Ovary (tissue), 9 donors: ENCODE data around the gene COG5. TPM values are rescaled to one million over a fixed set of nuclear protein-coding genes. Genes with fewer than 3 reads are reported as not detected.
"Not testable (repeated sequence)": the region's sequence is repeated elsewhere in the genome, so short reads cannot be mapped to it uniquely, and the experiment has no call there.

Experiments
- DNase-seq, 5 donors: peaks; one replicate each; pipeline ENCODE4 v3.0.0-alpha.2; 2019 to 2020
- H3K27ac ChIP-seq, 2 donors: fragments of 200-600 bp; one replicate each; pipeline versions ENCODE4 v1.5.1 to v1.8.0; 2019 to 2022
- H3K27me3 ChIP-seq: fragments of 200-600 bp; one replicate; pipeline ENCODE4 v1.8.0; 2022
- H3K36me3 ChIP-seq: fragments of 200-600 bp; sonication (generic); one replicate; pipeline ENCODE4 v1.5.1; 2019
- H3K4me1 ChIP-seq: one replicate; pipeline ENCODE4 v1.8.1; 2013; ENCODE audit warnings: mild to moderate bottlenecking, moderate library complexity; ENCODE audit not compliant: insufficient read depth
- H3K4me3 ChIP-seq: fragments of 200-600 bp; sonication (generic); one replicate; pipeline ENCODE4 v1.5.1; 2017
- H3K9me3 ChIP-seq, 2 donors: fragments of 200-600 bp in 1 of 2; sonication (generic) in 1 of 2; one replicate each; pipeline versions ENCODE4 v1.5.1 to v1.8.1; 2013 to 2019; ENCODE audit warnings: mild to moderate bottlenecking in 1 of 2, moderate library complexity in 1 of 2
- CTCF ChIP-seq, 3 donors: fragments of 450-650 bp in 2 of 3; fragments of 200-600 bp in 1 of 3; IDR thresholded peaks; one replicate each; pipeline versions ENCODE4 v1.5.1 to v1.8.0; 2016 to 2022; ENCODE audit warnings: antibody characterized with exemption in 3 of 3, mild to moderate bottlenecking in 1 of 3
- EP300 ChIP-seq: sonication (generic); formaldehyde crosslinking; IDR thresholded peaks from one replicate; pipeline ENCODE4 v1.6.1; 2017; ENCODE audit warnings: antibody characterized with exemption
- POLR2A ChIP-seq: fragments of 450-650 bp; IDR thresholded peaks from one replicate; pipeline ENCODE4 v1.6.1; 2017; ENCODE audit warnings: antibody characterized with exemption, mild to moderate bottlenecking, moderate library complexity
- WGBS, 3 donors: extraction: QIAGEN DNeasy Blood & Tissue Kit in 1 of 3; methylation state at CpG; one replicate each; pipeline versions ENCODE4 v1.1.5 to v1.1.7; 2013 to 2017; 5-methylcytosine and 5-hydroxymethylcytosine counted together
- intact Hi-C, 4 donors: fragments of 100-400 bp; cut with DNase I; formaldehyde crosslinking; loops; one replicate each; pipeline versions ENCODE4 v1.11.0 to v1.15.1; 2022 to 2023
- polyA plus RNA-seq, 2 donors: library from polyadenylated mRNA; stranded (reverse); fragments of 200-250 nt in 1 of 2; fragments of 350-450 nt in 1 of 2; fragmentation: Illumina TruSeq in 1 of 2; extraction: RNeasy Lipid Tissue Mini Kit (QIAGEN cat#74804) in 1 of 2; gene quantifications; one replicate each; pipeline ENCODE4 v1.2.3, GENCODE V29; 2013 to 2014
- total RNA-seq, 7 donors: library from RNA; depleted of rRNA in 2 of 7; stranded (reverse); fragments of >200 nt in 2 of 7; fragmentation: NEBNext Ultra II Directional in 3 of 7; extraction: Animal tissue kit (Norgen Biotek cat#: 25700) in 3 of 7; gene quantifications; one replicate each; pipeline versions ENCODE4 v1.1.0 to v1.2.4, GENCODE V29; 2016 to 2023
- donor health status: DM: no; HTN: no; CAD: no; lungs with moderate emphysema.
- donor health status: DM: no; HTN: no; CAD: no.
- donor health status: Bipolar disorder and iron deficiency.
- donor health status: DM: yes; HTN: yes; CAD: no.
- donor health status: DM: no; HTN: no; CAD: no.
- donor health status: DM: yes; HTN: yes; CAD: no.

COG5 gene
- total and polyA plus RNA-seq, 9 donors, result 10.3 to 49.7 (median 37.6) TPM

GRCh38 chr7:107538001-107538400, 25.7 kb downstream of the COG5 start:
- H3K4me1 ChIP-seq, result no peaks in the 10 kb centered on the region
- no peak overlapping the region for H3K27ac ChIP-seq
- no peaks in the 10 kb centered on the region for H3K27me3 ChIP-seq
- H3K9me3 ChIP-seq, result no peaks in the 10 kb centered on the region
- WGBS, 3 donors, result 59 to 85% (median 84%) methylated on average over 2 of the region's 2 CpGs
- TF ChIP-seq EP300, result no peak
- no peak for DNase-seq
- no peak overlapping the region for H3K4me3 ChIP-seq
- intact Hi-C loops, result no loop called here
- no peaks in the 10 kb centered on the region for H3K36me3 ChIP-seq

- intact Hi-C loops, H3K36me3 ChIP-seq, H3K4me3 ChIP-seq, H3K27ac ChIP-seq, H3K27me3 ChIP-seq, DNase-seq, H3K4me1 ChIP-seq, H3K9me3 ChIP-seq: not testable (repeated sequence)
- 94 to 96% (median 95%) methylated on average over 4 of the region's 4 CpGs for WGBS, 3 donors
These were observed 26.5 kb downstream of the COG5 start for GRCh38 chr7:107537228-107537627.

- intact Hi-C loops, result no loop called here
- no peak for DNase-seq
- Histone ChIP-seq H3K36me3 (no peaks in the 10 kb centered on the region), H3K27me3 (no peaks in the 10 kb centered on the region), H3K4me3 (no peak overlapping the region), H3K4me1 (no peaks in the 10 kb centered on the region), H3K27ac (no peak overlapping the region), H3K9me3 (no peaks in the 10 kb centered on the region)
- TF ChIP-seq EP300 (no peak), CTCF (IDR thresholded peaks at IDR 0.05) (no peak), POLR2A (no peak)
These were observed 29.6 kb downstream of the COG5 start for GRCh38 chr7:107534139-107534538.

- no peaks in the 10 kb centered on the region for H3K36me3 ChIP-seq
- no peak overlapping the region for H3K27ac ChIP-seq
- no peak overlapping the region for H3K4me3 ChIP-seq
- DNase-seq, result no peak
- no peaks in the 10 kb centered on the region for H3K9me3 ChIP-seq
- intact Hi-C loops, result no loop called here
- no peak for TF ChIP-seq CTCF (IDR thresholded peaks at IDR 0.05)
- TF ChIP-seq EP300, result no peak
- TF ChIP-seq POLR2A, result no peak
- no peaks in the 10 kb centered on the region for H3K4me1 ChIP-seq
- no peaks in the 10 kb centered on the region for H3K27me3 ChIP-seq
These were observed 33.0 kb downstream of the COG5 start for GRCh38 chr7:107530751-107531150.

GRCh38 chr7:107528461-107528860, 35.3 kb downstream of the COG5 start:
- no peak for TF ChIP-seq CTCF (IDR thresholded peaks at IDR 0.05)
- no peak for TF ChIP-seq POLR2A
- TF ChIP-seq EP300, result no peak
- no peaks in the 10 kb centered on the region for H3K36me3 ChIP-seq
- intact Hi-C loops, result no loop called here
- H3K4me1 ChIP-seq, result no peaks in the 10 kb centered on the region
- H3K27ac ChIP-seq, result no peak overlapping the region
- H3K4me3 ChIP-seq, result no peak overlapping the region
- no peak for DNase-seq
- H3K27me3 ChIP-seq, result no peaks in the 10 kb centered on the region
- H3K9me3 ChIP-seq, result no peaks in the 10 kb centered on the region

- intact Hi-C loops, result no loop called here
- Histone ChIP-seq H3K27me3 (no peaks in the 10 kb centered on the region), H3K36me3 (no peaks in the 10 kb centered on the region), H3K4me3 (no peak overlapping the region), H3K4me1 (no peaks in the 10 kb centered on the region), H3K9me3 (no peaks in the 10 kb centered on the region), H3K27ac (no peak overlapping the region)
- WGBS, 3 donors, result 65 to 86% (median 79%) methylated on average over 3 of the region's 3 CpGs
- DNase-seq, result no peak
- TF ChIP-seq EP300 (no peak), POLR2A (no peak), CTCF (IDR thresholded peaks at IDR 0.05) (no peak)
These were observed 36.5 kb downstream of the COG5 start for GRCh38 chr7:107527196-107527595.
